GM18526 (cell line): ENCODE data around the gene GABBR2.

ENCODE experiments used
- POLR2A ChIP-seq: IDR thresholded peaks from 3 replicates; pipeline ENCODE4 v1.6.1; 2011; ENCODE audit not compliant: insufficient read length; ENCODE audit errors: extremely low read depth

Gene GABBR2

GRCh38 chr9:98323831-98324135, 385.0 kb downstream of the GABBR2 start:
- TF ChIP-seq POLR2A = no peak

DNA sequence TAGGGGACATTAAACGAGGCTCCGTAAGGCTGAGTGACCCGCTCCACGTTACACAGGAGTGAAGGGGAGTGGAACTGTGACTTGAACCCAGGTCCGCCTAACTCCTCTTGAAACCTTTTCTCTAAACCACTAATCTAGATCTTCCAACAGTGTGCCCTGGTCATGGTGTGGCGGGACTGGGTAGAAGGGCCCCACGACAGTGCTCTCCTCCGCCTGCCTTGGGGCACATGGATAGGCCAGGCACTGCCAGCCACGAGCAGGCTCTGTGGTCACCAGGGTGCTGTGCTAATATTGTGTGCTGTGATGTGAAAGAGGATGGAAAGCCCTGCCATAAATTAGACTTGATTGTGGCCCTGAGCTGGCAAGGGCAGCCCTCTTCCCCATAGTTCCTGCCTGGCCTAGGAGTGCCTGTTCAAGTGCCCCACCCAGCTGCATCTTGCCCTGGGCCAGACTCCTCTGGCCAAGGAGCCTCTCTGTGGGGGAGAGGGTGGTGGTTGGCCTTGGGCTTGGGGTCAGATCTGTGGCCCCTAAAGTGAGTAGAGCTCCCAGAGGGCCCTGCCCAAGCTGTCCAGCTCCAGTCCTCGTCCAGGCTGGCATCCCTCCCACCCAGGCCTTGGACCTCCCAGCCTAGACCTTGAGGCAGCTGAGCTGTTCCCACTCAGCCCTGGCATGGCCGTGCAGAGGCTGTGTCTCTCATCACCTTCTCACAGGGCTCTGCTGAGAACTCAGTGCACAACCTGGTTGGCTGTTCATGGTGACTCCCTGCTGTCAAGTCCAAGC, 385.5 kb downstream of the GABBR2 start:
- no peak for TF ChIP-seq POLR2A

DNA sequence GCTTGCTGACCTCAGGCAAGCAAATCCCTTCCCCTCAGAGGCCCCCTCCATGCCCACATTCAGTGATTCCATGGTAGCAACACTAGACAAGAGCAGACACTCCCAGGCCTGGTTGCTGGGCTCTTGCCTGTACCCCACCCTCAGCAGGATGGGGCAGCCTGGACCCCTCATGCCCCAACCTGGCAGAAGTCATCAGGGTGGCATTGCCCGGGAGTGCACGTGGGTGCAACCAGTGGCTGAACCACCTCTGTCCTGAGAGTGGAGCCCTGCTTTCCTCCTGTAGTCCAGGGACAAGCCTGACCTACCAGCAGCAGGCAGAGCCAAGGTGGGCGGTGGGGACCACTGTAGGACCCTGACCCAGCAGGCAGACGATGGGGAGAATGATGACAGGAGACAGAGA, 387.5 kb downstream of the GABBR2 start:
- TF ChIP-seq POLR2A = no peak

DNA sequence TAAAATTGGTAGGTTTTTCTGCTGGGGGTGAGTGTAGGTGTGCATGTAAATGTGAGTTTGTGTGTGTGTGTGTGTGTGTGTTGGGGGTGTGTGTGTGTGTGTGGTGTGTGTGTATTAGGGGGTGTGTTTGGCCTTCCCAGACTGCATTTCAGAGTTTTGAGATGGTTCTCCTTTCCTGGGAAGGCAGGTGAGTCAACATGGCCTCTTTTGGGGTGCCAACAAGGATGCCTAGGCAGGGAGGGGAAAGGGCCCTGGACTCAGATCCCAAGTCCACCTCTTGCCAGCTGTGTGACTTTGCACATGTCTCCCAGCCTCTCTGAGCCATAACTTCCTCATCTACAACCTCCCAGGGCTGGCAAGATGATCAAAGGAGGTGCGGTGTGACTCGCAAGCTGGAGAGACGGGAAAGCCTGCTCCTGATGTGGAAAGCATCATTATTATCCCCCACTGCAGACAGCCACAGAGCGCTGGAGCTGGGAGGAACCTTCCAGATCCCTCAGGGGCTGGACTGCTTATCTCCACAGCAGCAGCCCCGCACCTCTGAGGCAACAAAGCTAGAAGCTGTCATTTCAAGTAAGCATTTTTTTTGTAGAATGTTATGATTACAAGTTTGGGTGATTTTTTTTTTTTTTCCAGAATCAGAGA, 389.8 kb downstream of the GABBR2 start:
- no peak for TF ChIP-seq POLR2A

- TF ChIP-seq POLR2A = no peak
These were observed 390.5 kb downstream of the GABBR2 start for GRCh38 chr9:98318041-98318790.

- no peak for TF ChIP-seq POLR2A
These were observed 391.4 kb downstream of the GABBR2 start for GRCh38 chr9:98317134-98317857.

DNA sequence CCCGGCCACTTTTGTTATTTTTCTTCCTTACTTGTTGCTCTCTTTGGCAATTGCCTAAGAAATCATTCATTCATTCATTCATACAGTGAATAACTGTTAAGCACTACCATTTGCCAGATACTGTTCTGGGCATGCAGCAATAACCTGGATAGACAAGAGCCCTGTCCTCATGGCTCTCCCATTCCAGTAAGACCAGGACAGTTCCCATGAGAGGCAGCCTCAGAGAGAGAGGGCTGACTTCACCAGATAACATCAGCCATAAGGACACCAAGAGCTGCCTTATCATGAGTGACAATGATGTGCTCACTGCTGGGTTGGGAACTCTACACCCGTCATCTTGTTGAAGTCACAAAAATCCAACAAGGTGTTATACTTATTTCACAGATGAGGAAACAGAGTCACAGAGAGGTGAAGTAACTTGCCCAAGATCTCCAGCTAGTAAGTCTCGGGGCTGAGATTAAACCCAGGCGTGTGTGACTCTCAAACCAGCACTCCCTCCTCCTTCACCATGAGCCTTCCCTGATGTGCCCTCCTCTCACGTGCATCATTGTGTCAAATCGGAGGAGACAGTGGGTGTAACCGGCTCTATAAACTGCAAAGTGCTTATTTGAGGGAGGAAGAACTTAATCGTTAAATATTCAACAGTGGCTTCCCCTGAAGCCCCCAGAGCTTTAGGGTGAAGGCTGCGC, 392.1 kb downstream of the GABBR2 start:
- no peak for TF ChIP-seq POLR2A

GRCh38 chr9:98315551-98316060, 393.1 kb downstream of the GABBR2 start:
- TF ChIP-seq POLR2A = no peak

- TF ChIP-seq POLR2A = no peak
These were observed 393.7 kb downstream of the GABBR2 start for GRCh38 chr9:98315067-98315453.

DNA sequence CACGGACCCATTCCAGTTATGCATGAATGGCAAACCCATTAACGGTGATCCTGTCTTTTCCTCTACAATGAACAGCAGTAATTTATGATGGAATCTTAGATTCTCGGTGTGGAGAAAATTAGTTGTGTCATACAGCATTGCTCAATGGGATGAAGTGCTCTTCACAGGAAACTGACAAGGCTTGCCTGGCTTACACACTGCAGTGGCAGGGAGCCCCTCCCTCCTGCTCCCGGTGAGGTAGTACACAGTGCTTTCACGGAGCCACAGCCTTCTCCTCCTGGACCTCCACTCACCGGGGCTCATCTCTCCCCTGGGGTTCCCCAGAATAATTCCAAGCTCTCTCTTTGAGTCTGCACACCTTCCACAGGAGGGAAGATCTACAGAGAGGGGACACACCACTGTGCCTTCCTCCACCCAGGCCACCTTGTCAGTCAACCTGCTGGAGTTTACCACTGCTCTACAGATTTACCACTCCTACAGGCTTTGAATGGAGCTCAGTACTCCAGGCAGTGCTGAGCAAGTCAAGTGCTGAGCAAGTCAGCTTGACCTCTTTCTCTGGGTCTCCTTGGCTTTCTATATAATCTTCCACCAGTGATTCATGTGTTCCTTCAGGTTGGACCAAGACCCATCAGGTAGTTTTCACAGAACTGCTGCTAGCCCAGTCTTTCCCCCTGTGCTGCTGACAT, 394.2 kb downstream of the GABBR2 start:
- no peak for TF ChIP-seq POLR2A

- no peak for TF ChIP-seq POLR2A
These were observed 396.4 kb downstream of the GABBR2 start for GRCh38 chr9:98312365-98312764.

DNA sequence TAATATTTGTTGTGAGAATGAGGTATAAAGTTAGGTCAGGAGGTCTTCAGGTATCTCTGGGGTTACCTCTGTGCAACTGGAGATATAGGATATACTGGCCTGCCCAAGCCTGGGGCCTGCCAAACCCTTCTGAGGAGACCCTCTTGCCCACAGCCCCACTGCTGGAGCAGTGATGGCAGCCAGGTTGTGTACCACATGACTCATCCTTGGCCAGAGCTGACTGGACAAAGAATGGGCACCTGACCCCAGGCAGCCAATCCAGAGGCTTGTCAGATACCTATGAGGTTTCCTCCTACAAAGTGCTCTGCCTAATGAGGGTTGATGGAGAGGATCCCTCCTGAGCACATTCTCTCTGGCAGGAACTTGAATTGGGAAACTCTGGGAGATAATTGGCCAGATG, 397.2 kb downstream of the GABBR2 start:
- no peak for TF ChIP-seq POLR2A

- TF ChIP-seq POLR2A = no peak
These were observed 397.9 kb downstream of the GABBR2 start for GRCh38 chr9:98310752-98311392.

DNA sequence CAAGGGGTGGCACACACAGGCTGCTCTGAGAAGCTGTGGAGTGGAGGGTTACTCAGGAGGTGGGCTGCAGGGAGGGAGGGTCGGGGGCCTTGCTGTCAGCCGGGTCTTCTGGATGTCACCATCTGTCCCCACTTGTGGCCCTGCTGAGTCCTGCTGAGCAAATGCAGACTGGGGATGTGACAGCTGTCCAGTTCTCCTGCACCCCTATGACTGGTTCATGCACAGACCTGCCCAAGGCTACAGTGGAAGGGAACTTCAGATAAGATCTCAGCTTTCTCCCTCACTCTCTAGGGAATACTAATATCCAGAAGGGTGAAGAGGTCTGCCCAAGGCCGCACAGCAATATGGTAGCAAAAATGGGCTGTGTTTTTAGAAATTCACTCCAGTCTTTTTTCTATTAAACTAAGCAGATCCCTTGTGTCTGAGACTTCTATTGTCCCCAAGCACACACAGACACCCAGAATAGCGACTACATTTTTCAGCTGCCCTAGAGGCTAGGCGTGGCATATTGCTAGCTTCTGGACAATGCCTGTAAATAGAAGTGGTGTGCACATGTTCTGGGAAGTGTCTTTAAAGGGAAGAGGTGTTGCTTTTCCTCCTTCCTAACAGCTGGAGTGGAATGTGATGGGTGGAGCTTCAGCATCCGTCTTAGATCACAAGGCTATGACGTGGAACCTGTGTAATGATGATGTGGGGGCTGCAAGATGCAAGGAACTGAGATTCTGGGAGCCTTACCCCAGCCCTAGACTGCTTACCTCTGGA, 402.2 kb downstream of the GABBR2 start:
- no peak for TF ChIP-seq POLR2A

DNA sequence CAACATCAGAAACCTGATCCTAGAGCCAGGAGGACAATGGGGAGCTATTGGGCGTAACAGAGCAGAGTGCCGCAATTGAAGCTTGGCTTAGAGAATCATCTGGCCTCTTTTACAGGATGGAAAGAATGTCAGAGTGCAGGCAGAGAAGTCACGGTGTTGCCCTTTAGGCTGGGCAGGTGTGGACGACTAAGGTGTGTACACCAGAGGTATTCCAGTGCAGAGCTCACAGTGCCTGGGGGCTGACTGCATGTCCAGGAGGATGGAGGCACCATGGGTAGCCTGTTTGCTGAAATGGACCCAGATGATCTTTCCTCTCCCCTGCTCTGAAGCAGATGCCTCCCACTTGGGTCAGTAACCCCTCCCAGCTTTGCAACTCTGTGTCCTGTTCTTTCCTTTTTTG, 404.4 kb downstream of the GABBR2 start:
- no peak for TF ChIP-seq POLR2A
